Stimulated activated CD8-positive, alpha-beta memory T cell treated with anti-CD3 and anti-CD28 coated beads, Interleukin-15, amount 100 ng/mL, for 4 hours (primary cell): ENCODE data around the gene NXPH3.

Source experiments
- DNase-seq, 2 donors: peaks; one replicate each; pipeline ENCODE4 v3.0.0-alpha.2; 2020; ENCODE audit warnings: low read depth in 2 of 2

NXPH3 gene

GRCh38 chr17:49629447-49629846, 53.8 kb downstream of the NXPH3 start:
- no peak for DNase-seq

GRCh38 chr17:49630113-49630900, 54.6 kb downstream of the NXPH3 start:
- DNase-seq = no peak

GRCh38 chr17:49631496-49631895, 55.8 kb downstream of the NXPH3 start:
- DNase-seq = no peak
